Cardiac atrium fibroblast (primary cell): ENCODE measurements around the gene GON4L. TPM values are rescaled to one million over a fixed set of nuclear protein-coding genes. Genes with fewer than 3 reads are reported as not detected.

Experiments
- total RNA-seq: library from RNA; depleted of rRNA; stranded (reverse); fragments of >200 nt; gene quantifications from 2 replicates; pipeline ENCODE4 v1.2.3, GENCODE V29; 2015

GON4L gene, protein sequence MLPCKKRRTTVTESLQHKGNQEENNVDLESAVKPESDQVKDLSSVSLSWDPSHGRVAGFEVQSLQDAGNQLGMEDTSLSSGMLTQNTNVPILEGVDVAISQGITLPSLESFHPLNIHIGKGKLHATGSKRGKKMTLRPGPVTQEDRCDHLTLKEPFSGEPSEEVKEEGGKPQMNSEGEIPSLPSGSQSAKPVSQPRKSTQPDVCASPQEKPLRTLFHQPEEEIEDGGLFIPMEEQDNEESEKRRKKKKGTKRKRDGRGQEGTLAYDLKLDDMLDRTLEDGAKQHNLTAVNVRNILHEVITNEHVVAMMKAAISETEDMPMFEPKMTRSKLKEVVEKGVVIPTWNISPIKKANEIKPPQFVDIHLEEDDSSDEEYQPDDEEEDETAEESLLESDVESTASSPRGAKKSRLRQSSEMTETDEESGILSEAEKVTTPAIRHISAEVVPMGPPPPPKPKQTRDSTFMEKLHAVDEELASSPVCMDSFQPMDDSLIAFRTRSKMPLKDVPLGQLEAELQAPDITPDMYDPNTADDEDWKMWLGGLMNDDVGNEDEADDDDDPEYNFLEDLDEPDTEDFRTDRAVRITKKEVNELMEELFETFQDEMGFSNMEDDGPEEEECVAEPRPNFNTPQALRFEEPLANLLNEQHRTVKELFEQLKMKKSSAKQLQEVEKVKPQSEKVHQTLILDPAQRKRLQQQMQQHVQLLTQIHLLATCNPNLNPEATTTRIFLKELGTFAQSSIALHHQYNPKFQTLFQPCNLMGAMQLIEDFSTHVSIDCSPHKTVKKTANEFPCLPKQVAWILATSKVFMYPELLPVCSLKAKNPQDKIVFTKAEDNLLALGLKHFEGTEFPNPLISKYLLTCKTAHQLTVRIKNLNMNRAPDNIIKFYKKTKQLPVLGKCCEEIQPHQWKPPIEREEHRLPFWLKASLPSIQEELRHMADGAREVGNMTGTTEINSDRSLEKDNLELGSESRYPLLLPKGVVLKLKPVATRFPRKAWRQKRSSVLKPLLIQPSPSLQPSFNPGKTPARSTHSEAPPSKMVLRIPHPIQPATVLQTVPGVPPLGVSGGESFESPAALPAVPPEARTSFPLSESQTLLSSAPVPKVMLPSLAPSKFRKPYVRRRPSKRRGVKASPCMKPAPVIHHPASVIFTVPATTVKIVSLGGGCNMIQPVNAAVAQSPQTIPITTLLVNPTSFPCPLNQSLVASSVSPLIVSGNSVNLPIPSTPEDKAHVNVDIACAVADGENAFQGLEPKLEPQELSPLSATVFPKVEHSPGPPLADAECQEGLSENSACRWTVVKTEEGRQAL (N-terminal part only)
- total RNA-seq = 17.8 and 19.5 TPM in 2 replicates

DNA sequence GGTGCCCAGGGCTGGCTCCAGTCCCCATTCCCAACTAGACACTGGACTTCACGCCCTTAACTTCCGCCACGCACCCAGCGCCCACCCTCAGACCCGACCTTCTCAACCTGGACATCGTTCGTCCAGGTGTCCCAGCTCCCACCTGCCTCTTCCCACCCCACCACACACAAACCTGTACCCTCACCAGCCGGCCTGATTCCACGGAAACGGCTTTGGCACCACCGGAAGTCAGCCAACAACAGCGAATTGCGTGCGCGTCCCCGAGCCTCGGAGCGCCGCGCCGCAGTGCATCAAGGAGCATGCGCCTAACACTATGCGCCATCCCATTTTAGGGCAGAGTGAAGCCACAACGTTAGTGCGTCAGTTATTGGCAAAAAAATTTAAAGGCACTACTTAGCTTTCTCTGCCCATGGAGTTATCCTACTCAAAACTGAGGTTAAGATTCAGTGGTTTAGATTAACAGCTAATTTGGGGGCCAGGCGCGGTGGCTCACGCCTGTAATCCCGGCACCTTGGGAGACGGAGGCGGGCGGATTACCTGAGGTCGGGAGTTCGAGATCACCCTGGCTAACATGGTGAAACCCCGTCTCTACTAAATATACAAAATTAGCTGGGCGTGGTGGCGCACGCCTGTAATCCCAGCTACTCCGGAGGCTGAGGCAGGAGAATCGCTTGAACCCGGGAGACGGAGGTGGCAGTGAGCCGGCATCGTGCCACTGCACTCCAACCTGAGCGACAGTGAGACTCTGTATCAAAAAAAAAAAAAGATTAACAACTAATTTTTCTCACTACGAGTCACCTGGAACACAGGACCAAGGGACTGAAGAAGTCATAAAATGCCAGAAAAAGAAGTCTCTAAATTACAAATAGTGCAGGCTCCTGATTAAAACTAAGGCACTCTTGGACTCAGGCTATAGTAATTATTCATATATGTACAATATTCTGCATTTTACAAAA lies at the start of gene GON4L:
TSS of gene GON4L (minus strand) at position 240 of the 956 bp plus-strand sequence. CDS start 3,434 bp downstream, outside the sequence.

DNA sequence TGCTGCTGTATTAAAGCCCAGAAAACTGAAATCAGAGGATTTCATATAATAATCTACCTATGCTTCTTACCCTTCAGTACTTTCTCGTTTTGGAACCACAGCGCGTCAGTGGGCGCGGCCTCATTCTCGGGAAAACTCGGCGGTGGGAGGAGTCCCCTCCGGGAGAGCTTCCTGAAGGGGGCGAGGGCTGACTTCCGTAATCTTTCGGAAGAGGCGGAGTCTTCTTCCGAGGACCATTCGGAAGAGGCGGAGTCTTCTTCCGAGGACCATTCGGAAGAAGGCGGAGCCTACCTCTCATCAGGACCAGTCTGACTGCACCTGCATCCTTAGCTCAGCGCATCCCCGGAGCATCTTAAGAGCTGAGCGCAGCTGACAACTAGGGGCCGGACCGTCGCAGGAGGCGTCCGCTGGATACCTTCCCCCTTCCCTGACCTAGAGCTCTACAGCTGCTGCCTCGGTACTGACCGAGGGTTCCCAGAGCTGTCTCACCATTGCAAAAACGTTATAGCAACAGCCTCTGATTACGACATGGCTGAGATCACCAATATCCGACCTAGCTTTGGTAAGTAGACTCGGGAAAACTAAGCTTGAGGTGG lies 2.3 kb upstream of the GON4L start, which contains the start of gene SYT11:
TSS of gene SYT11 (plus strand) at position 334 of the 596 bp plus-strand sequence. CDS start at position 529, 195 bp downstream.

Other genes starting within 250 kb of the GON4L start
- gene MSTO1, start 247.0 kb downstream of the GON4L start, total RNA-seq = 12.2 and 12.5 TPM in 2 replicates
- 32.5 and 46.5 TPM in 2 replicates for gene YY1AP1, start 168.4 kb downstream of the GON4L start, total RNA-seq
- gene DAP3, start 168.1 kb downstream of the GON4L start, total RNA-seq = 77.6 and 112 TPM in 2 replicates
- 6.0 and 9.6 TPM in 2 replicates for gene SYT11, start 2.4 kb upstream of the GON4L start, total RNA-seq
- 13.5 and 24.3 TPM in 2 replicates for gene RIT1, start 54.1 kb upstream of the GON4L start, total RNA-seq
- gene KHDC4, start 77.2 kb upstream of the GON4L start, total RNA-seq = 15.1 and 21.3 TPM in 2 replicates
- not detected in 2 replicates for gene RXFP4, start 84.4 kb upstream of the GON4L start, total RNA-seq
- 97.9 and 106 TPM in 2 replicates for gene ARHGEF2, start 121.3 kb upstream of the GON4L start, total RNA-seq
- 543 and 603 TPM in 2 replicates for gene SSR2, start 163.7 kb upstream of the GON4L start, total RNA-seq
- gene UBQLN4, start 196.6 kb upstream of the GON4L start, total RNA-seq = 13.5 and 21.9 TPM in 2 replicates
- 57.0 and 75.0 TPM in 2 replicates for gene LAMTOR2, start 197.6 kb upstream of the GON4L start, total RNA-seq
- not detected in 2 replicates for gene RAB25, start 203.9 kb upstream of the GON4L start, total RNA-seq
- 0.18 and 0.81 TPM in 2 replicates for gene MEX3A, start 225.3 kb upstream of the GON4L start, total RNA-seq